GM21717 (cell line): ENCODE data around the gene TSHZ2.
"Not testable (repeated sequence)": the region's sequence is repeated elsewhere in the genome, so short reads cannot be mapped to it uniquely, and the experiment has no call there.

Experiments
- ATAC-seq: cut with Tn5 transposase; IDR thresholded peaks from one replicate; pipeline ENCODE4 v1.9.1; 2021; ENCODE audit warnings: mild to moderate bottlenecking, moderate library complexity; ENCODE audit not compliant: unreplicated experiment

TSHZ2 gene

GRCh38 chr20:53395188-53395923 lies 423.2 kb downstream of the TSHZ2 start:
- ATAC-seq: no peak

GRCh38 chr20:53399083-53399482 lies 426.9 kb downstream of the TSHZ2 start:
- no peak for ATAC-seq

GRCh38 chr20:53399592-53400335 lies 427.6 kb downstream of the TSHZ2 start:
- no peak for ATAC-seq

- no peak for ATAC-seq
These were observed 430.3 kb downstream of the TSHZ2 start for GRCh38 chr20:53402233-53403005.

GRCh38 chr20:53403029-53403428 lies 430.9 kb downstream of the TSHZ2 start:
- ATAC-seq: no peak

GRCh38 chr20:53405139-53405538 lies 433.0 kb downstream of the TSHZ2 start:
- no peak for ATAC-seq

- ATAC-seq: no peak
These were observed 434.4 kb downstream of the TSHZ2 start for GRCh38 chr20:53406580-53406979.

- no peak for ATAC-seq
These were observed 436.7 kb downstream of the TSHZ2 start for GRCh38 chr20:53408691-53409446.

- ATAC-seq: no peak
These were observed 437.2 kb downstream of the TSHZ2 start for GRCh38 chr20:53409447-53409717.

- no peak for ATAC-seq
These were observed 439.0 kb downstream of the TSHZ2 start for GRCh38 chr20:53411129-53411528.

- ATAC-seq: no peak
These were observed 439.7 kb downstream of the TSHZ2 start for GRCh38 chr20:53411891-53412290.

GRCh38 chr20:53412577-53413185 lies 440.5 kb downstream of the TSHZ2 start:
- ATAC-seq: no peak

- peak; percentile 92 for ATAC-seq
These were observed 441.1 kb downstream of the TSHZ2 start for GRCh38 chr20:53413186-53413631.

GRCh38 chr20:53413845-53414244 lies 441.7 kb downstream of the TSHZ2 start:
- not testable (repeated sequence) for ATAC-seq

- ATAC-seq: no peak
These were observed 447.7 kb downstream of the TSHZ2 start for GRCh38 chr20:53419693-53420460.

- ATAC-seq: no peak
These were observed 449.2 kb downstream of the TSHZ2 start for GRCh38 chr20:53421343-53421742.

GRCh38 chr20:53422039-53422438 lies 449.9 kb downstream of the TSHZ2 start:
- no peak for ATAC-seq

GRCh38 chr20:53423587-53424146 lies 451.5 kb downstream of the TSHZ2 start:
- ATAC-seq: no peak

GRCh38 chr20:53425481-53425880 lies 453.3 kb downstream of the TSHZ2 start:
- ATAC-seq: no peak

GRCh38 chr20:53425941-53426340 lies 453.8 kb downstream of the TSHZ2 start:
- no peak for ATAC-seq
